Measurements from ENCODE around the gene DHFR2. TPM values are rescaled to one million over a fixed set of nuclear protein-coding genes. Genes with fewer than 3 reads are reported as not detected.

Gene DHFR2
- total RNA-seq, 1 donor: 4.7 TPM

DNA sequence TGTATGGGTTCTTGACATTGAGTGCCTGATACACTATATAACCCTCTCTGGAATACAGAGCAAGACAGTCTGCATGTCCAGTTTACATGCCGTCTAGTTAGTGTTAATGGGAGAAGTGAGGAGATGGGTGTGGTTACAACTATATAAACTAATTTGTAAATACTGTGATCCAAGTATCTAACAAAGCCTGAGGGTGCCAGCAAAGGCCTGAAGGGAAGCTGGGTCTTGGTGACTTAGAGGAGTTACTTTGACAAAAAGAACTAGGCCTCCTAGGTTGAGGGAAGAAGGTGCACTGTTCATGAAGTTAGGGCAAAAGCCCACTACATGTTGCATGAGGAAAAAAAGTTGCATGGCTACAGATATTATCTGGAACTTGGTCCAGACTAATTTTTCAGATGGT lies 2.4 kb upstream of the DHFR2 start:
- no peak for DNase-seq (ENCODE audit: low read depth)
- TF ChIP-seq, protein P1, sequence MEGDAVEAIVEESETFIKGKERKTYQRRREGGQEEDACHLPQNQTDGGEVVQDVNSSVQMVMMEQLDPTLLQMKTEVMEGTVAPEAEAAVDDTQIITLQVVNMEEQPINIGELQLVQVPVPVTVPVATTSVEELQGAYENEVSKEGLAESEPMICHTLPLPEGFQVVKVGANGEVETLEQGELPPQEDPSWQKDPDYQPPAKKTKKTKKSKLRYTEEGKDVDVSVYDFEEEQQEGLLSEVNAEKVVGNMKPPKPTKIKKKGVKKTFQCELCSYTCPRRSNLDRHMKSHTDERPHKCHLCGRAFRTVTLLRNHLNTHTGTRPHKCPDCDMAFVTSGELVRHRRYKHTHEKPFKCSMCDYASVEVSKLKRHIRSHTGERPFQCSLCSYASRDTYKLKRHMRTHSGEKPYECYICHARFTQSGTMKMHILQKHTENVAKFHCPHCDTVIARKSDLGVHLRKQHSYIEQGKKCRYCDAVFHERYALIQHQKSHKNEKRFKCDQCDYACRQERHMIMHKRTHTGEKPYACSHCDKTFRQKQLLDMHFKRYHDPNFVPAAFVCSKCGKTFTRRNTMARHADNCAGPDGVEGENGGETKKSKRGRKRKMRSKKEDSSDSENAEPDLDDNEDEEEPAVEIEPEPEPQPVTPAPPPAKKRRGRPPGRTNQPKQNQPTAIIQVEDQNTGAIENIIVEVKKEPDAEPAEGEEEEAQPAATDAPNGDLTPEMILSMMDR (IDR thresholded peaks at IDR 0.05; ENCODE audit: insufficient read depth, low read depth, low read length): no peak
- H3K4me3 ChIP-seq (ENCODE audit: low read depth, low read length): no peak overlapping the region

DNA sequence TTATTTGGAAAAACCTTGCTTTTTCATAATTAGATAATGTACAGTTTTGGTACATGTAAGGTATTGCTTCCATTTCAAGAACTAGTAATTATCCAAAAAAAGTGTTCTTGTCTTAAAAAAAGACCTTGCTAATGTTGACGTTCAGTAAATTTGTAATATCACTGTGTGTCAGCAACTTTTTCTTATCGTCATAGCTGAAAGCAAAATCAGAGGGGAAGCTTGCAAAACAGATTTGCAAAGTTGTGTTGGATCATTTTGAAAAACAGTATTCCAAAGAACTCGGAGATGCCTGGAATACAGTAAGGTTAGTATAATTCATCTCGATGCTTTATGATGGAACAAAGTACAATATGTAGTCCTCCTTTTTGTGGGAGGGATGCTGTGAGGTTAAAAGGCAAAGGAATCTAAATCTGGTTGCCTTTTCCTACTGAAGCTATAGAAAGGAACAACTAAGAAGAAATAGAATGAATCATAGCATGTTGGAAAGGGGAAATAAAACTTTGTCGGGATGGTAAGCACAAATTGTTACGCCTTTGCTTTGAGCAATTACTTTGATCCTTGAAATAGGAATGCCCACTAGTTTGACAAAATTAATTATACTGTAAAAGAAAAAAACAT lies 1.6 kb upstream of the DHFR2 start:
- peak overlapping the region; percentile 89 for H3K4me3 ChIP-seq (ENCODE audit: low read depth, low read length)
- TF ChIP-seq, protein P1 (IDR thresholded peaks at IDR 0.05; ENCODE audit: insufficient read depth, low read depth, low read length): no peak

DNA sequence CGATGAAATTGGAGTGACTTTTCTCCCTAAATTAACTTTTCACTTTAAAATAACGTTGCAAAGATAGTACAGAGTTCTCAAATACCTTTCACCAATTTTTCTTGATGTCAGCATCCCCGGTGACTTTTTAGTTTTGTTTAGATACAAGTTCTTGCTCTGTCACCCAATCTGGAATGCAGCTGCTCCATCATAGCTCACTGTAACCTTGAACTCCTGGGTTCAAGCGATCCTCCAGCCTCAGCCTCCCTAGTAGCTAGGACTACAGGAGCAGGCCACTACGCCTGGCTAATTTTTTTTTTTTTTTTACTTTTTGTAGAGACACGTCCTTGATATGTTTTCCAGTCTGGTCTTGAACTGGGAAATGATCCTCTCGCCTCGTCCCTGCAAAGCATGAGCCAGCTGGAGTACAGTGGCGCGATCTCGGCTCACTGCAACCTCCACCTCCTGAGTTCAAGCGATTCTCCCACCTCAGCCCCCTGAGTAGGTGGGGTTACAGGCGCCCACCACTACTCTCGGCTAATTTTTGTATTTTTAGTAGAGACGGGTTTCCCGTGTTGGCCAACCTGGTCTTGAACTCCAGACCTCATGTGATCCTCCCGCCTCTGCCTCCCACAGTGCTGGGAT lies 892 bp upstream of the DHFR2 start:
- H3K4me3 ChIP-seq (ENCODE audit: low read depth, low read length): peak overlapping the region; percentile 89
- no peak for DNase-seq (ENCODE audit: low read depth)
- TF ChIP-seq, protein P1 (IDR thresholded peaks at IDR 0.05; ENCODE audit: insufficient read depth, low read depth, low read length): no peak

More for the DNA sequence above, 1.6 kb upstream of the DHFR2 start:
- DNase-seq (ENCODE audit: low read depth): peak; percentile 15

DNA sequence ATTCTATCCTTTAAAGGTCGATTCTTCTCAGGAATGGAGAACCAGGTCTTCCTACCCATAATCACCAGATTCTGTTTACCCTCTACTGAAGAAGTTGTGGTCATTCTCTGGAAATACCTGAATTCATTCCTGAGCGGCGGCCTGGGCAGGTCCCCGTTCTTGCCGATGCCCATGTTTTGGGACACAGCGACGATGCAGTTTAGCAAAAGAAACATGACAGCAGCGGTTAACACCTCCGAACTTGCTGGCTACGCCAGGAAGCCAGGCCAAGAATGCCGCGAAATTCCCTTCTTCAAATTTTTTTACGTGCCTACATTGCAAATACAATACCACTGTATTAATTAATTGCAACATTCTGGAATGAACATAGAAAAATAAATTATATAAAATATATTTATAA lies 1.4 kb downstream of the DHFR2 start:
- no peak overlapping the region for H3K4me3 ChIP-seq (ENCODE audit: low read depth, low read length)
- no peak for DNase-seq (ENCODE audit: low read depth)
- TF ChIP-seq, protein P1 (IDR thresholded peaks at IDR 0.05; ENCODE audit: insufficient read depth, low read depth, low read length): no peak

DNA sequence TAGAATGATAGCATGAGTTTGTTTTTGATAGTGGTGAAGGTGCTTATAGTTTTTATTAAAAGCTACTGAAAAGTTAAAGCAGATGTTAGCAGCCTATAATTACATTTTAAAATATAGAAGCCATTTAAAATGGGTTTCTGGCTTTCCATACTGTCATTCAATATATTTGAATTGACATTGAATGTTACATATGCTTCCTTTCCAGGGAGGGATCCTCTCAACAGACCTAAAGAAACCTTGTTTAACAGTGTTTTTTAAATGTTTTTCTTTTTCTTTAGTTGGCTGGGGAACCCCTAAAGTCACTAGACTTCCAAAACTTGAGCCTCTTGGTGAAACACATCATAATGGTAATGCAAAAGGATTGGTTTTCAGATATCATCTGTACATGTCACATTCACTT lies 12.2 kb downstream of the DHFR2 start:
- DNase-seq (ENCODE audit: low read depth): no peak
- TF ChIP-seq, protein P1 (IDR thresholded peaks at IDR 0.05; ENCODE audit: insufficient read depth, low read depth, low read length): no peak
- no peak overlapping the region for H3K4me3 ChIP-seq (ENCODE audit: low read depth, low read length)

DNA sequence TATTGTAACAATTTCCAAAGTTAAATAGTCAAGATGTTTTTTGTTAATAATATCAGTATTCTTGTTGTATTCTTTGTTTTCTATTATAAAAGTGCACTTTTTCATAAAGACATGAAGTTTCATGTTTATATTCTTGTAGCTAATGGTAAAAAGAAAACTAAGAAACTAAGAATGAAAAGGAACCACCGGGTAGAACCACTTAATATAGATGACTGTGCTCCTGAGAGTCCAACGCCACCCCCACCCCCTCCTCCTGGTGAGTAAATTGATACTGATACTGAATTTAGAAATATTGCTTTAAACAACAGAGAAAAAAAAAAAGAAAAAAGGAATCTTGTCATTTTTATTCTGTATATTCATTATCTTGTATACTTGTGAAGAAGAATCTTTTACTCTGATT lies 13.4 kb downstream of the DHFR2 start:
- no peak for DNase-seq (ENCODE audit: low read depth)
- H3K4me3 ChIP-seq (ENCODE audit: low read depth, low read length): no peak overlapping the region
- TF ChIP-seq, protein P1 (IDR thresholded peaks at IDR 0.05; ENCODE audit: insufficient read depth, low read depth, low read length): no peak

Data from fibroblast of villous mesenchyme (primary cell).